ENCODE data around the gene S100A8.
"Not testable (repeated sequence)": the region's sequence is repeated elsewhere in the genome, so short reads cannot be mapped to it uniquely, and the experiment has no call there.

Gene S100A8

DNA sequence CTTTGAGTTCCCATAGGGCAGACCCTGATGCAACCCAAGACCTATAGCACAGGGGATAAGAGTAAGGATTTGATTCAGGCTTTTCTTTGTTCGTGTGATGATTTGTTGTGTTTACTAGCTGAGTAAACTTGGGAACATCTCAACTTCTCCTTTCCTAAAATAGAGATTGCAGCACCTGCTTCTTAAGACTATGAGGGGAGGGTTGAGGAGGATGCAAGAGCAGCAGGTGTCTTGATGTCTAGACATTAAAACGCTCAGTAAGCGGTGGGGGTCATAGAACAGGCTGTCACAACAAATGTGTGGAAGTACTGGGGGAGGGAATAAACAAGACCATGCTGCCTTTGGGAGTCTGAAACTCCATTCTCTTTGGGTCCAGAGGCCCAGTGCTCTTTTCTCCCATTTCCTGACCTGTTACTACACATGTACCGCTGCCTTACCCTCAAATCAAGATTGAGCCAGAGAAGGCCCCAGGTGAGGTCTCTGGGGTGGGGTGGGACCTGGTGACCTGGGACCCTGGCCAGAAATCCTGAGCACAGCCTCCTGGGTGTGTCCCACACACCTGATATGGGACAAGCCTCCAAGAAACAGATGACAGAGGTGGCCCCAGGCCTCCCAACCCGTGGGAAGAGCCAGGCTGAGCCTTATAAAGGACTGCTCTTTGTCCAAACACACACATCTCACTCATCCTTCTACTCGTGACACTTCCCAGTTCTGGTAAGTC lies 25.1 kb upstream of the S100A8 start, which contains the start of gene S100A7A:
TSS of gene S100A7A (plus strand) at position 671 of the 721 bp plus-strand sequence. CDS start 1,563 bp downstream, outside the sequence.
- no peak for DNase-seq (ENCODE audit: low spot score)

DNA sequence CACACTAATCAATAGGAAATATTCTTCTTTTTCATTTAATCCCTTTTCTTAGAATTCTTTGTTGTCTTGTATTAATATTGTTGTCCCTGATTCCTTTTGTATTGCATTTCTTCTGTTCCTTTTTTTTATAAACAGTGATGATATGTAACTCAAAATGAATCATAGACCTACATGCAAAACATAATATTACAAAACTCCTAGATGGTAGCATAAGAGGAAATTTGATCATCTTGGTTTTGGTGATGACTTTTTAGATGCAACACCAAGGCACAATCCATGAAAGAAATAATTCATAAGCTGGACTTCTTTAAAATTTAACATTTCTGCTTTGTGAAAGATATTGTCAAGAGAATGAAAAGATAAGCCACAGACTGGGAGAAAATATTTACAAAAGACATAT lies 23.1 kb upstream of the S100A8 start:
- DNase-seq (ENCODE audit: low spot score): not testable (repeated sequence)

DNA sequence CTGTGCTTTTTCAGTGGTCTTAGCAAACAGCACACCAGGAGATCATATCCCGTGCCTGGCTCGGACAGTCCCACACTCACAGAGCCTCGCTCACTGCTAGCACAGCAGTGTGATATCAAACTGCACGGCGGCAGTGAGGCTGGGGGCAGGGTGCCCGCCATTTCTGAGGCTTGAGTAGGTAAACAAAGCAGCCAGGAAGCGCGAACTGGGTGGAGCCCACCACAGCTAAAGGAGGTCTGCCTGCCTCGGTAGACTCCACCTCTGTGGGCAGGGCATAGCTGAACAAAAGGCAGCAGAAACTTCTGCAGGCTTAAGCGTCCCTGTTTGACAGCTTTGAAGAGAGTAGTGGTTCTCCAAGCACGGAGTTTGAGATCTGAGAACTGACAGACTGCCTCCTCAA lies 16.4 kb upstream of the S100A8 start:
- not testable (repeated sequence) for DNase-seq (ENCODE audit: low spot score)

DNA sequence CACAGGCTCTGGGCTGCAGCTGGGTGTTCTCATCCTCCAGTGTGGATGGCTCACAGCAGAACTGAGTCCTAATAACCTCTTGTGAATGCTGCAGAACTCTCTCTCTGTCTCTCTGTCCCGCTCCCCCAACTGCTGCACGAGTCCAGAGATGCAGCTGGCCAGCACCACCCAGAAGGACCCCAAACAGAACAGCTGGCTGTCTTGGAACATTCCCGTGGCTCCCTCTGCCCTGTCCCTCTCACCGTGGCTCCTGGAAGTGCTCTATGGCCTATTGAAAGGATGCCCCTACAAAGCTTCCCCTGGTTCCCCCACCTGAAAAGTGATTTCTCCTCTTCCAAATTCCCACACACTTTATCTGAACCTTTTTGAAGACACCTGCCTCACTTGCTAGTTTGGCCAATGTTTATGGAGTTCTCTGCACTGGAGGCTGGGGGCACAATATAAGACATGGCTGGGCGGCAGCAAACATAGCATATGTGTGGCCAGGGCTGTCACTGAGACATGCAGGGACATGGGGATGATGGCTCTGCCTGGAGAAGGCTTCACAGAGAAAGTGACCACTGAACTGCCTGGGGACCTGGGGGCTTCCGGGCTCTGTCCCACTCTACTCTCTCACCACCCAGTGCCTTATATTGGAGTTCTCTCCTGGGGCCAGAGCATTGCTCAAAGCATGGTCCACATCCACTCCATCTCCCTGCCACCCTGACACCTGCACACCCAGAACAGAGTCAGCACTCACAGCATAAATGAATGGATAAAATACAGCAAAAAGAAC lies 15.1 kb upstream of the S100A8 start:
- not testable (repeated sequence) for DNase-seq (ENCODE audit: low spot score)

- peak; percentile 13 for DNase-seq (ENCODE audit: low spot score)
These were observed 13.9 kb upstream of the S100A8 start for GRCh38 chr1:153404768-153405167.

GRCh38 chr1:153404086-153404635 lies 13.3 kb upstream of the S100A8 start:
- no peak for DNase-seq (ENCODE audit: low spot score)

DNA sequence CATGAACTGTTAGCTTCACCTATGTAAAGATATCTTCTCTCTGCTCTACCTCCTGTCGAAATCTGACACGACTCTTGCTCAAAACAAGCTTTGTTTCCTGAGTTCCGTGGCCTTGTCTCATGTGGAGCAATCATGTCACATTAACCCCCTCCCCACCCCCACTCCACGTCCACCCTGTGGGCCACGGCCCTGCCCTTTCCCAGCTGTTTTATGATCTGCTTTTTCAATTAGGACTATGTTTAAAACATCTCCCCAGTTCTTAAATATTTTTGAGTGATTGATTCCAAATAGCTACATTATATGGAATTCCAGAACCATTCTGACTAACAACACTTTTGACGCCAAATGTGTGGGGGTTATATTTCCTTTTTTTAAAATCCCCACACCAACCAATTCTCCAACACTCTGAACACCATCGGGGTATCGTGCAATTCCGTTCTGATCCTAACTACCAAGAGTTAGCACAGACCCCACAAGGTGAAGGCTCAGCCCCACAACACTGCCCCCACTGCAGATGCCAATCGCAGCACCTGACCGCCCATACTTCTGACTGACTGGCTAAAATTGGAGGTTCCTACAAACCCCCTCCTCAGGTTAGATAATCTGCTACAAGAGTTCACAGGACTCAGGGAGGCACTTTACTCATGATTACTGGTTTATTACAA lies 12.7 kb upstream of the S100A8 start:
- no peak for DNase-seq (ENCODE audit: low spot score)

GRCh38 chr1:153402226-153402625 lies 11.4 kb upstream of the S100A8 start:
- DNase-seq (ENCODE audit: low spot score): no peak

DNA sequence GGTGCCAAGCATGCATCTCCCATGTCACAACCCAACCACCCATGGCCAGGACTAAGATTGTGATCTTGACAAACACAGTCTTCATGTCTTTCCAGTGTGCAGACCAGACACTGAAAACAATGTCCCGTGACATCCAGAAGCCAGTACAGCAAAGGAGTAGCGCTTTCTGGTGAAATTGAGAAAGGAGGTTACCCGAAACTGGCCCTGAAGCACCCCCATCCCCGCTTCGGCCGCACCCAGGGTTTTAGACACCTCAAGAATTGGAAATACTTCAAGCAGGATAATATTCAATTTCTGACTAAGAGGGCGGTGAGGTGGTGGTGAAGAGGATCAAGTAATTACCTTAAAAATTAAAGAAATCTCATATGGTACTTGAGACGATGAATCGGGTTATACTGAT lies 10.6 kb upstream of the S100A8 start:
- DNase-seq (ENCODE audit: low spot score): no peak

DNA sequence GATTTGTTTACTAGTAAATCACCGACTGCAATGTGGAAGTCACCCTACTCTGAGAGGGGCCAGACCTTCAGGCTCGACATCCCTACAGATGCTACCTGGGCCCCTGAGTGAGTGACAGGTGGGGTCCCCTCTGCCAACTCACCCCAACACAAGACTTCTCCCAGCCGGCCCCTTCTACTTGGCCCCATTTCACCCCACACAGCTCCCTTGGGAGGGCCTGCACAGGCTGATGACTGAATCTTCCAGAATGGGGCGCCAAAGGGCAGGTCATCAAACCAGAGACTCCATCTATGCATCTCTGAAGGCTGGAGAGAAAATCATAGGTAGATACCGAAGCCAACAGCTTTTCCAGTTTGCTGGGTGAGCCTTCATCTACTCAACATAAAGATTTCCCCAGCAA lies 9.4 kb upstream of the S100A8 start:
- no peak for DNase-seq (ENCODE audit: low spot score)

DNA sequence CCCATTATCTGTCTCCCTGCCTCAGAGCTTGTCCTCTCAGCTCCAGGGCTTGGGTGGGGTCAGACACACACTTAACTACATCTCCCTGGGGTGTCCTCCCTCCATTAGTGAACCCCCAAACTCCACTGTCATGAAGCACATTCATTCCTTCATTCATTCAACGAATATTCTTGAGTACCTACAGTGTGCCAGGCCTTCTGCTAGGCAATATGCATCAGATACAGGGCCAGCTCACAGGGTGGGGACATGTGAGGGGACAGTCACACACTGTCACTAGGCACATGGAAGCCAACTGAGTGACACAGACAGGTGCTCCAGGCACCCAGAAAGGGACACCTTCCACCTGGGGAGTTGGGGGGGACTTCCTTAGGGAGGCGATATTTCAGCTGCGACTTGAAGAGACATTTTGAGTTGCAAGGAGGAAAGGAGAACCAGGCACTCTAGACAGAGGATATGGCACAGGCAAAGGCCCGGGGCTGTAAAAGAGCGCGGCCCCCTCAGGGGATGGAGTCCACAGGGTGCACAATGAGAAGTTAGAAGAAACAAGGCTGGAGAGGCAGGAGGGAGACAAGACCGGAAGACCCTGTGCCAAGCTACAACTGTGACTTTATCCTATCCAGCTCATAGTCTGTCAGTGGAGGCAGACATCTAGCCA lies 8.7 kb upstream of the S100A8 start:
- DNase-seq (ENCODE audit: low spot score): no peak

- no peak for DNase-seq (ENCODE audit: low spot score)
These were observed 7.2 kb upstream of the S100A8 start for GRCh38 chr1:153397924-153398651.

GRCh38 chr1:153397051-153397923 lies 6.4 kb upstream of the S100A8 start:
- DNase-seq (ENCODE audit: low spot score): no peak

- DNase-seq (ENCODE audit: low spot score): no peak
These were observed 5.6 kb upstream of the S100A8 start for GRCh38 chr1:153396461-153396860.

DNA sequence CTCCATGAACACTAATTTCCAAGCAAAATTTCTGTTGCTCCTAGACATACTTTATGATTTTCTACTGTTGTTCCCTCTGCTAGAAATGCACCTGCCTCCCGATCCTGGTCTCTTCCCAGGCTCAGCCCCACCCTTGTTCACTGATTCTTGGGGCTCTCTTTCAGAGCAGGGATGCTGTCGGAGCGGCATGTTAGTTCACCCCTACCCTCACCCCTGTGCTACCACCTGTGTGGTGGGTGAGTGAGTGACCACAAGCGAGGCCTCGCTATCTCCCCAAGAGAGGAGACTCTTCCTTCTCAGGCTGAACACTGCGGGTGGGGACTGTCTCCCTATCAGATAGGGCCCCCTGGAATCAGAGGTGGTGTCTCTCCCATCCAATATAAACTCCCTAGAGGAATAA lies 4.9 kb upstream of the S100A8 start:
- no peak for DNase-seq (ENCODE audit: low spot score)

GRCh38 chr1:153395136-153395685 lies 4.3 kb upstream of the S100A8 start:
- peak; percentile 40 for DNase-seq (ENCODE audit: low spot score)

DNA sequence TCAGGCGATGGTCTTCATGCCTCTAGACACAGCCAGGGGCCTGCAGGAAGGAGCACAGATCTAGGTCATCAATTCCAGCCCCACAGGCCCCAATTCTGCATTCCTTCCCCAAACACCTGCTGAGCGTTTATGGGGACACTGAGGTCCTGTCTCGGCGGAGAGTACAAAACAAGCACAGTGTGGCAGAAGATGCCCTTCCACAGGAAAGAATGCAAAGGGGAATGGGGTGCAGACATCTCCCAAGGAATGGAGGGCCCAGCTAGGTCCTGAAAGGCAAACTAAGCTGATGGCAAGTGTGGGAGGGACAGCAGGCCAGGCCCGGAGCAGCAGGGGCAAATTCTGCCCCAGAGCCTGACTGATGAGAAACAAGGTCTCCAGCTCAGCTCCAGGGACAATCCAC lies 3.5 kb upstream of the S100A8 start:
- no peak for DNase-seq (ENCODE audit: low spot score)

DNA sequence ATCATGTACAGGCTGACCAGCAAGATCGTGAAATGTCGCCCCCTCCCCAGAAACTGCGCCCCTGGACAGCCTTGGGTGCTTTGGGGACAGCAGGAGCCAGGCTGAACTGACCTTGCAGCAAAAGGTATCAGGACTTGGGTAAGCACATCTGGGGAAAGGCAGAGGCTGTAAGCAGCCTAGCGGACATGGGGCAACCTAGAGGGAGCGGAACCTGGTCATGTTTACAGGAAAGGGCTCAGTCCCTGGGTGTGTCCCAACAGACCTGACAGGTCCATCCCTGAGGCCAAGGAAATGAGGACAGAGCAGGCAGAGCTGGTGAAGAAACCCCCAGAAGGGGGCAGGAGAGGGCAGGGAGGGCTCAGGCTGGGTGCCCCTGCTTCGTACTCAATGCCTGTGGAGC lies 3.1 kb upstream of the S100A8 start:
- no peak for DNase-seq (ENCODE audit: low spot score)

DNA sequence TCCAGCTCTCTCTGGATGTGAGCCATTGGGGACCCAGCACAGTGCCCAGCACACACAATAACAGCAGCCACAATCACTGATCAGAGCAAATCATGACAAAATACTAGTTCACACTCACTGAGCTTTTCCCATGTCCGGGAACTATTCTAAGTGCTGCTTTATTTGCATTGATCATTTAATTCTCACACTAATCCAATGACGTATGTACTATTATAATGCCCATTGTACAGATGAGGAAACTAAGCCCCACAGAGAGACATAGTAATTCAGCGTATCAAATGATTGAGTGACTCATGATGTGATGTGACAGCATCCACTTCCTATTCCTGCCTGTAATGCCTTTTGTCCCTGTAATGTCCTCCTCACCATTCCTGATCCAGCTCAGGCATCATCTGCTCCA lies 1.9 kb upstream of the S100A8 start:
- no peak for DNase-seq (ENCODE audit: low spot score)

GRCh38 chr1:153392258-153392657 lies 1.4 kb upstream of the S100A8 start:
- no peak for DNase-seq (ENCODE audit: low spot score)
